HG03571 (cell line): ENCODE results near the gene FAM78A.
"Not testable (repeated sequence)": the region's sequence is repeated elsewhere in the genome, so short reads cannot be mapped to it uniquely, and the experiment has no call there.

Experiments used
- ATAC-seq: cut with Tn5 transposase; IDR thresholded peaks from one replicate; pipeline ENCODE4 v1.9.1; 2021; ENCODE audit not compliant: unreplicated experiment

Gene FAM78A

DNA sequence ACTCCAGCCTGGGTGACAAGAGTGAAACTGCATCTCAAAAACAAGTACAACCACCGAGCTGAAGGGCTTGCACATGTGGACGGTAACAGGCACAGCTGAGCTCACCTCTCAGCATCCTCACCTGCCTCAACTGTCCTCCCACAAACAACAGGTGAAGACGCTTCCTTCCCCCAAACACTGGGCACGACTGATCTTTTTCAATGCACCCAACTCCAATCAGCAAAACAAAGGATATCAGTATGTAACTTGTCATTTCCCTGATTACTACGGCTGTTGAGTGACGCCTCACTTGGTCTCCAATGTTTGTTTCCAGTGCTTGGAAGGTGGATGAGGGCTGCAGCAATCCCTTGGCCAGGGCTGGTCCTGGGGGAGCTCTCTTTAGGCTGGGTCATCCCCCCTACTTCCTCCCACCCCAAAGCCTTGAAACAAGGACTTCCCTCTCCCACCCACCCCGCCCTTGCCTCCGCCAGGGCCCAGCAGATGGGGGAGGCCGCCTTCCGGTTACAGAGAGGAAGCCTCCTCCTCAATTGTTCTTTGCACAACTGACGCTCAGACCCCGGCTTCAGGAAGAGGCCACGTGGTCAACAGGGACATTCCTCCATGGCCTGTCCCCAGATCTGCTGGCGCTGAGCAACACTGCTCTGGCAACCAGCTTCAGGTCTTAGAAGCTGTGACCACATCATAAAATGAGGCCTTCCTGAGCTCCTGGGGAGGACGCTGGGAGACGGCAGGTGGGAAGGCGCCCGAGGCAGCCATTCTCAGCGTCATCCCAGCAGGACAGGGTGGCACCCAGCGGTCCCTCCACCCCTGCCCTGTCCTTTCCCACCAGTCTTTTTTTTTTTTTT lies 5.9 kb downstream of the FAM78A start:
- no peak for ATAC-seq

DNA sequence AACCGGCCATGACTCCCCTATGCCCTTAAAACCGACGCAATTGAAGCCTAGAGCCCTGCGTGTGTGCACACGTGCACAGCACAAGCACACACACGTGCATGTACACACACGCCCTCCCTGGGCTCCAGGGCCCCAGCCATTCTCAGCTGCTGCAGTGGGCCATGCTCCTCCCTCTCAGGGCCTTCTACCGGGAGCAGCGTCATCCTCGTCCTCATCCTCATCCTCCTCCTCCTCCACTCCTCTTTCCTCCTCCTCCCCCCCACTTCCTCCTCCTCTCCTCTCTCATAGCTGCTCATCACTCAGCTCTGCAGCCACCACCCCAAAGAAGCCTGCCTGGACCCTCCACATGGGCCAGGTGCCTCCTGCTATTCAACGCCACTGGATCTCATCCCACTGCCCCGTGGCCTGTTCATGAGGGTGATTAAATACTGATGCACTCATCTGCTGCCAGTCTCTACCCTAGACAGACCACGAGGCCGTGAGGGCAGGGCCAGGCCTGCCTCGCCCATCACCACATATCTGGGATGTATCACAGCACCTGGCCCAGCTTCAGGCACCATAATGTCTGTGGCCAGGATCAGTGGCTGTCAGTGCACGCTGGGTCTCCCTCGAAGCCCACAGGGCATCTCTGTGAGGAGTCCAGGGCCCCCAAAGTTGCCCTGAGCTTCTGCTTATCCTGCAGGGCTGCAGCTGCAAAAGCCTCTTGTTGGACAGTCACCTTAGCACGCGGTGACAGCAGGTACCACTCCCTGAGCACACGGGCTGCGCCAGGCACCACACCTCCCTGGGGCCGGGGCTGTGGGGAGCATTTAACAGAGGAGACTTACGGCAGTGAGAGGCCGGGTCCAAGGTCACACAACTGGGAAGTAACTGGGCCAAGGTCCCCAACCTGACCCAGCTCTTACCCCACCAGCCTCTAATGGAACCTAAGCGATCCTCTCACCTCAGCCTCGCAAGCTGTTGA lies 9.8 kb downstream of the FAM78A start:
- no peak for ATAC-seq

DNA sequence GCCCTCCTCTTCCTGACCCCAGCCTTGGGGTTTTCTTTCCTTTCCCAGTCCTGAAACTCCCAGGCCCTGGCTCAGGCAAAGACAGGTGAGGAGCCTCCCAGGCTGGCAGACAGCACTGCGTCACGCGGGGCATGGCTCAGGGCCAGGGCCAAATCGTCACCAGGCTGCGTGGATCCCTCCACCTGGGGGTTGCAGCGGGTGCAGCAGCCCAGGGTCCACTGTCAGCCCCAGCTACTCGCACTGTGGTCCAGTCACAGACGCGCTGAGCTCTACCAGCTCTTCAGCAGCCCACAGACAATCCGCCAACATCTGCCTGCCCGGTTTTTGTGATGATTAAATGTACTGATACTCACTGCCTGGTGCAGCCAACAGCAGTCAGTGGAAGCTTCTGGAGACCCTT lies 12.1 kb downstream of the FAM78A start:
- ATAC-seq = no peak

DNA sequence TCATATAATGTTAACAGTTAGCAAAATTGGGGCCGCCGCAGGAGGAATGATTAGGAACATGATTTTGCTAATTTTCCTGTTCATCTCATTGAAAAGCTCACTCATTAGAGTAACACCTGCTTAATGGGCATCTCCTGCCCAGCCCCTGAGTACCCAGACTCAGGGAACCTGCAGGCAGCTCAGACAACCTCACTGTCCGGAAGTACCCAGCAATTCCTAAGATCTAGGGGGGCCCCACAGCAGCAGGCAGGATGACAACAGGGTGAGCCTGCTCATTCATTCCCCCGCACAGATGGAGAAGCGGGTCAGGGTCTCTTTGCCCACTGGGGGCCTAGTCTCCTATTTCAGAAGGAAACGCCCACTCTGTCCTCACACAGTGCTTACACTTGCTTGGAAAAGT lies 12.6 kb downstream of the FAM78A start:
- ATAC-seq = no peak

DNA sequence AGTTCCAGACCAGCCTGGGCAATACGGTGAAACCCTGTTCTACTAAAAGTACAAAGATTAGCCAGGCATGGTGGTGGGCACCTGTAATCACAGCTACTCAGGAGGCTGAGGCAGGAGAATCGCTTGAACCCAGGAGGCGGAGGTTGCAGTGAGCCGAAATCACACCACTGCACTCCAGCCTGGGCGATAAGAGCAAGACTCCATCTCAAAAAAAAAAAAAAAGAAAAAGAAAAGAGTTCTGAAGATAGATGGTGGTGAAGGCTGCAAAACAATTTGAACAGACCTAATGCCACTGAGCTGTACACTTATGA lies 13.3 kb downstream of the FAM78A start:
- ATAC-seq = not testable (repeated sequence)

DNA sequence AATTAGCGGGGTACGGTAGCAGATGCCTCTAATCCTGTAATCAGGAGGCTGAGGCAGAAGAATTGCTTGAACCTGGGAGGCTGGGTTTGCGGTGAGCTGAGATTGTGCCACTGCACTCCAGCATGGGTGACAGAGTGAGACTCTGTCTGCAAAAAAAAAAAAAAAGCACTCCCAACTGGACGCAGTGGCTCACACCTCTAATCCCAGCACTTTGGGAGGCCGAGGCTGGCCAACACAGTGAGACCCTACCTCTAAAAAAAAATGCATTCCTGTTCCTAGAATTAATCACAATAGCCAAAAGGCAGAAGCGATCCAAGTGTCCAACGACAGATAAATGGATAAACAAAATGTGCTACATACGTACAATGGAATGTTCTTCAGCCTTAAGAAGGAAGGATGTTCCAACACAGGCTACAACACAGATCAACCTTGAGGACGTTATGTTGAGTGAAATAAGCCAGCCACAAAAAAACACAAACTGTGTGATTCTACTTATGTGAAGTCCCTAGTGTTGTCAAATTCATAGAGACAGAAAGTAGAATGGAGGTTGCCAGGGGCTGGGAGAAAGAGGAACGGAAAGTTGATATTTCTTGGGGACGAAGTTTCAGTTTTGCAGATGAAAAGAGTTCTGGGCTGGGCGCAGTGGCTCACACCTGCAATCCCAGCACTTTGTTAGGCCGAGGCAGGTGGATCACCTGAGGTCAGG lies 13.8 kb downstream of the FAM78A start:
- no peak for ATAC-seq

DNA sequence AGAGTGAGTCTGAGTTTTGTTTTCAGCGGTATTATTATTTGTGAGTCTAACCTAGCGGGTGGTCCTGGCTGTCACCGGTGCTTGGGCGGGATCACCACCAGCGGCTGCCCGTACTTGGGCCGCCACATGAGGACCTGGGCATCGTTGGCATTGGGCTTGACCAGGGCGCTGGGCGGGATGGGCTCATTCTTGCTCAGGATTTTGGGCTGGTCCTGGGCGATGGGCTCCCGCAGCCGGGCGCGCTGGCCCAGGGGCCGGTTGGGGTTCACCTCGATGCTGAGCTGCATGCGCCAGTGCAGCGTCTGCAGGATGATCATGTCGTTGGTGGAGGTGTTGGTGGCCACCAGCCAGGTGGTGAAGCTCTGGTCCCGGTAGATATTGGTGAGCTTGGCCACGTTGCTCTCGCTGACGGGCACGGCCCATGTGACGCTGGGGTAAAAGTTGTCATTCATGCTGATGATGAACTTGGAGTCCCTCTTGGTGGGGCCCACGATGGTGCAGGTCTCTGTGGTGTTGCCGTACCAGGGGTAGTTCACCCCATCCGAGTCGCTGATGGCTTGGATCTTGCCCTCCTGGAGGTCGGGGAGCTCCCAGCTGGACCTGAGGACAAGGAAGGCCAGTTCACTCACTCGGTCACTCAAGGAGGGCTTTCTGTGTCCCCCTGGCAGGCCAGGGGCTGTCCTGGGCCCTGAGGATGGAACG lies 15.4 kb downstream of the FAM78A start:
- ATAC-seq = no peak

DNA sequence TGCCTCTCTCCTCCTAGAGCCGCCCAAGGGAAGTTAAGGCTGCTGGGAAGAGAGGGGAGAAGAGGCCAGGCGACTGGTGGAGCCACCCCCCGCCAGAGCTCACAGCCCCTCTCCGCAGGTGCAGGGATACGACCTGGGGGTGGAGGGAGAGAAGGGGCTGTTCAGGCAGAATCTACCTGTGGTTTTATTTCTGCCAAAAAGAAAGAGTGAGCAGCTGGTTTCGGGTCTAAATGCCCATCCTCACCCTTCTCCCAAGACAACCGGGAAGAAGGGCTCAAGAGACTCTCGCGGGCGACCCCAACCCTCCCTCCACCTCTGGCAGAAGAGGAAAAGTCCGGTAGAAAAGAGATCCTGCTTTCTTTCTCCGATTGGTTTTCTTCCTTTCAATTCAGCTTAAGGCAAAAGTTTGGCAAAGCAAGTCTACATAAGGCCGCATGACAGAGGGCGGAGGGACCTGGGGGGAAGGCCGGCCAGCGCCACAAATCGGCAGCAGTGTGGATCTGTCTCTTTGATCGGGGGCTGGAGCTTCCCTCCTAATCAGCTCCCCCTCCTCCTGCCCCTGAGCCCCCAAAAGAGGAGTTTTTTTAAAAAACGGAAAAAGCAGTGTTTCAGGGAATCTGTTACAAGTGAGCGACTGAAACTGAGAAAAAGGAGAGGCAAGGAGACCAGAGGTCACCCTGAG lies 16.3 kb downstream of the FAM78A start:
- ATAC-seq = no peak

DNA sequence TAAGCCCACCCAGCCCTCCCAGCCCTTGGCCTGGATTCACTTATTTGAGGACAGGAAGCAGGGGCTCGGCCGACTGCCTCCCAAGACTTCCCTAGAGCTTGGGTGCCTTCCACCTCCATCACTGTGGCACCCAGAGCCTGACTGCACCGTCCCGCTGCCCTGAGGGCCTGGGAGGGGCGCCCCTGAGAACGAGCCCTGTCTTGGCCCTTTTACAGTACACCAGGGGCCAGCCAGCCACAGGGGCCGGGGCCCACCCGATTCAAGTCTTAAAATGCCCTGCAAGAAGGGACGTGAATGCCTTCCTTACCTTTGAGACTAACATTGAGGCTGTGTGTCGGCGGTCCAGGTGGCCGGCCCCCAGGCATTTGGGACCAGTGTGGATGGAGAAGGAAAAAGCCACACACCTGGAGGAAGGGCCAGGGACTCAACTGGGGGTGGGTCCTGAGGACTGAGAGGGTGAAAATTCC lies 16.8 kb downstream of the FAM78A start:
- no peak for ATAC-seq

DNA sequence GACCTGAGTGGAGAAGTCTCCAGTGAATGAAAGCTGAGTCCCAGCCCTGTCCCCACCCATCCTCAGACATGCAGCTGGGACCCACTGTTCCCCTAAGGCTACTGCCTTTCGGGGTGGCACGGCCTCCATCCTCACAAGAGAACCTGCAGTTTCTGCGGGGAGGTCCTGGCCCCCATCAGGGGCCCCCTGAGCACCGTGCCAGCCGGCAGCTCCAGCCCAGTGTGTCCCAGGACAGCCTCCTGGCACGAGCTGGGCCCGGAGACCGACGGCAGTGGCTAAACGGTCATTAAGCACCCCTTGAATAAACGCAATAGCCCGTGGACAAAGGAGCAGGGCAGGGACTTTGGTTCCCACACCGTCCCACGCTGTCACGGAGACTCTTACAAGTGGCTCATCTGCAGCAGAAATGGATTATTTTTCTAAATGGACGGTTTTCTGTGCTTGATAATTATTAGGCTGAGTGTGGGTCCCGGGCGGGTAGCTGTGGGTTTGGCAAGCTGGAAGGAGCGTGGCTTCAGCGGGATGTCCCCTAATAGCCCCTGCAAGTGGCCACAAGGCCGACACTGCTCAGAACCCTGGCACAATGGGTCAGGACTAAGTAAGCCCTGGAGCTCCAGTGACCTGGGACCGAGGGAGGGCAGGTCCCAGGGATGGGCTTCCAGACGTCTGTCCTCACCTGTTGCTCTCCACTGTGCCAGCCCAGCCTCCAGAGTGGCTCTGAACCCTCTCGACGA lies 17.4 kb downstream of the FAM78A start:
- ATAC-seq = no peak

DNA sequence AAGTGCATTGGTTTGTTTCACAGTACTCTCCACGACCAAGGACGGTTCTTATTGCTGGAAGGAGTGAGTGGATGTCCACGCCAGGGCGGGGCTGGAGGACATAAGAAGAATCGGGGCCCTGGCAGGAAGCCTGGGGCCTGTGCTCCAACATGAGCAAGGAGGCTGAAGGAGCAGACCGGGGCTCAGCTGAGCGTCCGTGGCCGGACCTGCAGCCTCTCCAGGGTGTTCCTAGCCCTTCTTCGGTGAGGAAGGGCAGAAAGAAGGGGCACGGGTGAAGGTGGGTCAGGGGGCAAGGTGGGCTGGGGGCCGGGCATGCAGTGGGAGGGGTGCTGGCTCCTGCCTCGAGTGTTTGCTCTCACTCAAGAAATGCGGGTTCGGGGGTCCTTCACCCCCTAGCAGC lies 18.1 kb downstream of the FAM78A start:
- no peak for ATAC-seq

DNA sequence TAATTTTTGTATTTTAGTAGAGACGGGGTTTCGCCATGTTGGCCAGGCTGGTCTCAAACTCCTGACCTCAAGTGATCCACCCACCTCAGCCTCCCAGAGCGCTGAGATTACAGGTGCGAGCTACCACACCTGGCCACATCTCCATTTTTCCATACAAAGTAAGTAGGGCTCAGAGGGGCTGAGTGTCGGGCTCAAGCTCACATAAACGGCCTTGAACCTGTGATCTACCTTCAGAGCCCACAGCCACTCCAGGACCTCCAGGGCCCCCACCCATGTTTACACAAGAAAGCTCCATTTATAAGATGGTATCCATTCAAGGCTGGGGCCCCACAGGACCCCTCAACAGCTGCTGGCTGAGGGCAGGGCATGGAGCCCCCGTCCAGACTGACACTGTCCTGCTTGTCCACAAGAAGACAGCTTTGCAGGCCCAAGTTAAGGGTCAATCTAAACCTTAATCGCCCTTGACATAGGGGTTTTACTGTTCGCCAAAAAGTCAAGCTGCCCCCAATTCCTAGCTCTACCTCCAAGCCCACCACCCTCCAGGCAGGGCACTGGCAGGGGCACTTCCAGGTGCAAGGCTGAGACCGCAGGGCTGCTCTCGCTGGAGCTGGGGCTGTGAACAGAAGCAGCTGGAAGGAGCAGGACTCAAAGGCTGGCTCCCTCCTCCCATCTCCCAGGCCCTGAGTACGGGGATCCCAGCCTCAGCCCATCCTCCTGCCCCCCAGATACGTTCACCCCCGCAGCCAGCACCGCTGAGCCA lies 18.9 kb downstream of the FAM78A start:
- no peak for ATAC-seq

DNA sequence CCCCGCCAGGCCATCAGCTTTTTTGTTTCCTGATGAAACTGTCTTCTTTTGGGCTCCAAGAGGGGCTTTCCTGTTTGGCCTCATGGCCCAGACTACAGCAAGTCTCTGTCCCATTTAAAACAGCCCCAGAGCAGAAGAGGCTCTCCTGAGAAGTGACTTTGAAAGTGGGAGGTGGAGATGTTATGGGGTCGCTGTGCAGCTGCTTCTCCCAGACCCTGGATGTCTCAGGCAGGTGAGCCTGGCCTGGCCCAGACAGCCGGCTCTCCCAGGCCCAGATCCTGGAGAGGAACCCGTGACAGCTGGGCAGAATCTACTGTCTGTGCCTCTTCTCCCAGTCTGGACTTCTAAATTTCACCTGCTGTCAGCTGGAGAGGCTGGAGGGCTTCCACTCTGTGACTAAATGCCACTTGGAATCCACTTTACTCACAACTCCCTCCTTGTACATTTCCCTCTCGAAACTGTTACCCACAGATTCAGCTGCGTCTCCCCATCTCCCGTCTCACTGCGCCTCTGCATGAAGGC lies 20.6 kb downstream of the FAM78A start:
- no peak for ATAC-seq

DNA sequence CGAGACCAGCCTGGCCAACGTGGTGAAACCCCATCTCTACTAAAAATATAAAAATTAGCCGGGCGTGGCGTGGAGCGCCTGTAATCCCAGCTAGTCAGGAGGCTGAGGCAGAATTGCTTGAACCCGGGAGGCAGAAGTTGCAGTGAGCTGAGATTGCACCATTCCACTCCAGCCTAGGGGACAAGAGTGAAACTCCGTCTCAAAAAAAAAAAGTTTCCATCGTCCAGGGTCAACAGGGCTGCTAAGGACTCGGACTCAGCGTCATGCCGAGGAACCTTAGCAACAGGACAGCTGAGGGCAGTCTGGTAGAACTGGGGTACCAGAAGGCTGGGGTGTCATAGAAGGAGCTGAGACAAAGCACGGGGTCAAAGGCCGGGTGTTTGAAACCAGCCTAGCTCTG lies 21.7 kb downstream of the FAM78A start:
- no peak for ATAC-seq

DNA sequence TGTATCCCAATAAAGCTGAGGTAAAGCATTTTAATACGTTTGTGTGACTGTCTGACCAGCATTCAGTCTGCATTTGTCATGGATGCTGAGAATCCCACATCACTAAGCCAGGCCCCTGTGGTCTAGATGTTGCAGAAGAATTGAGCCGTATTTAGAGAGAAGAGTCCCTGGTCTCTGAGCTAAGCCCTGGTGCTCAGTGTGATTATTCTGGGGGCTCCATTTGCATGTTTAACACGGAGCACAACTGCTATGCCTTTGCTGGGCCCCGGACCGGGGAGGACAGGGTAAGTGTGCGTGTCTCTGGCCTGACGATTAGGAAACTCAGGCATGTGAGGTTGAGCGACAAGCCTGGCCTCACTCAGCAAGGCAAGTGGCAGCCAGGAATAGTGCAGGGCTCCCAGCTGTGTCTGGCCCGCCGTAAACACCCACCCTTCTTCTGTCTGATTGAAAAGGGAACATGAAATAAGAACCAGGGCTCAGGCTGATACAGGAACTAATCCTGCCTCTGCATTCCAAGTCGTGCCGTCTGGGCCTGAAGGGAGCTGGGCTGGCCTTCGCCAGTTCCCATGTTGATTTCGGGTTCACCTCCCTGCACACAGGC lies 22.3 kb downstream of the FAM78A start:
- ATAC-seq = no peak

DNA sequence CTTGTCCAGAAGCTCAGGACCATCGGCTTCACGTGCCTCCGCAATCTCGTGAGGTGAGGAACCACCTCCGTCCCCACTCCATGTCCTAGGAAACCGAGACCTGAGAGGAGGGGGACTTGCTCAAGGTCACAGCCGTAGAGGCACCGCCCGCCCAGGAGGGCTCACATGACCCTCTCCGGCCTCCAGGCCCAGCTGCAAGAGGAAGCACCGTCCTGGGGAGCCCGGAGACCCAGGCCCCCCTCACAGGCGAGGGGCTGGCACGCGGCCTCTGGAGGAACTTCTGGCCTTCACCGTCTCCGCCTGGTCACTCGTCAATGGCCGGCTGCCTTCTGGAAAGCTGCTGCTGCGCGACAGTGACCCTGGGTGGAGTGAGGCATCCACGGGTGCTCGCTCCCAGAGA lies 24.2 kb downstream of the FAM78A start:
- peak; percentile 2 for ATAC-seq

DNA sequence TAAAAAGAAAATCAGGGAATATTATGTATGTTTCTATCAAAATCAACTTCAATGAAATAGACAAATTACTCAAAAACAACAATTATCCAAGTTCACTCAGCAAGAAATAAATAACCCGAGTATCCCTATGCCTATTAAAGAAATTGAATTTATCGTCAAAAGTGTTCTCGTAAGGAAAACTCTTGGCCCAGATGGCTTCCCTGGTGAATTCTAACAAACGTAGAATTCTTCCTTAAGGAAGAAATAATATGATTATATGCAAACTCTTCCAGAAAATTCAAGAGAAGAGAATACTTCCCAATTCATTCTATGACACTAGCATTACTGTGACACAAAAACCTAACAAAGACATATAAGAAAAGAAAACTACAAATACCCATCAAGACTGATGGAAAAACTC lies 29.7 kb downstream of the FAM78A start:
- ATAC-seq = no peak

DNA sequence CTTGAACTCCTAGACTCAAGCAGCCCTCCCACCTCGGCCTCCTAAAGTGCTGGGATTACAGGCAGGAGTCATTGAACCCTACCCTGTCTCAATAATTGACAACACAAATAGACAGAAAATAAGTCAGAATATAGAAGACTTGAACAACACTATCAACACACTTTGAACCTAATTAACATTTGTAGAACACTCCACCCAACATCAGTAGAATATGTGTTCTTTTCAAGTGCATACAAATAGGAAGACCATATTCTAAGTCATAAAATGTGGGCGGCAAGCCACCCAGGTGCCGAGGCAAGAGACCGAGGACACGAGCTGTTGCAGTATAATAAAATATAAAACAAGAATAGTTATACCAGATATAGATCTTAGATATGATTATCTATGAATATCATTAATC lies 32.0 kb downstream of the FAM78A start:
- not testable (repeated sequence) for ATAC-seq
